ENCODE results near the gene KRT2. TPM values are rescaled to one million over a fixed set of nuclear protein-coding genes. Genes with fewer than 3 reads are reported as not detected.

Gene KRT2
- total RNA-seq, 1 experiment from 2014 or later, result not detected

DNA sequence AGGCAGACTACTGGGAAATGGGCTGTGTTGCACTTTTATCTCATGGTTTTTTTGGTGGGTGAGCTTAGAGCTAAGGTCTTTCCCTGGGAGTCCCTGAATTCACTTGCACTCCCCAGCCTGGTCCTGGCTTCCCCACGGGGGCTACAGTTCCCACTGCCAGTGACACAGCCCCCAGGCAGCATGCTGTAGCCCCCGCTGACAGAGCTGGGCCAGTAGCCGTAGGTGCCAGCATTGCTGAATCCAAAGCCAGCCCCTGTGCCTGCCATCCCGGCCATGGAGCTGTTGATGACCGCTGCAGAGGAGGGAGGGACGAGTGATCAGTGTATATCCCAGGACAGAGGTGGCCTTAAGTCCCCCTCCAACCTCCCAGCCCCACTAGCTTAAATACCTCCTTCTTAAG, 43.9 kb downstream of the KRT2 start (continued):
- TF ChIP-seq KAT7 (CRISPR knock-in tag; IDR thresholded peaks at IDR 0.05; ENCODE audit: borderline replicate concordance) (no peak), FOXJ3 (CRISPR knock-in tag; IDR thresholded peaks at IDR 0.05; ENCODE audit: borderline replicate concordance) (no peak), OVOL2 (CRISPR knock-in tag; IDR thresholded peaks at IDR 0.05; ENCODE audit: borderline replicate concordance) (no peak)
- TF ChIP-seq, protein P1, sequence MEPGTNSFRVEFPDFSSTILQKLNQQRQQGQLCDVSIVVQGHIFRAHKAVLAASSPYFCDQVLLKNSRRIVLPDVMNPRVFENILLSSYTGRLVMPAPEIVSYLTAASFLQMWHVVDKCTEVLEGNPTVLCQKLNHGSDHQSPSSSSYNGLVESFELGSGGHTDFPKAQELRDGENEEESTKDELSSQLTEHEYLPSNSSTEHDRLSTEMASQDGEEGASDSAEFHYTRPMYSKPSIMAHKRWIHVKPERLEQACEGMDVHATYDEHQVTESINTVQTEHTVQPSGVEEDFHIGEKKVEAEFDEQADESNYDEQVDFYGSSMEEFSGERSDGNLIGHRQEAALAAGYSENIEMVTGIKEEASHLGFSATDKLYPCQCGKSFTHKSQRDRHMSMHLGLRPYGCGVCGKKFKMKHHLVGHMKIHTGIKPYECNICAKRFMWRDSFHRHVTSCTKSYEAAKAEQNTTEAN (CRISPR knock-in tag; IDR thresholded peaks at IDR 0.05), result no peak

- Mint-ChIP-seq H3K27me3 (ENCODE audit: low read depth) (peaks cover 10% of the 10 kb centered on the region), H3K4me3 (no peak overlapping the region), H3K4me1 (peaks cover 4% of the 10 kb centered on the region; the same call in 1 of the 2 replicates), H3K9me3 (no peaks in the 10 kb centered on the region), H3K27ac (no peak overlapping the region; the same call in 1 of the 2 replicates), H3K36me3 (no peaks in the 10 kb centered on the region)
- ATAC-seq, result no peak
- ChIA-PET CTCF (no interaction called here), POLR2A (no interaction called here)
- no peak for DNase-seq (ENCODE audit: low spot score)
- TF ChIP-seq PRDM15 (CRISPR knock-in tag; IDR thresholded peaks at IDR 0.05), result no peak
- TF ChIP-seq CTCF (IDR thresholded peaks at IDR 0.05), result no peak
- TF ChIP-seq CREB1 (CRISPR knock-in tag; IDR thresholded peaks at IDR 0.05), result no peak
- no peak for TF ChIP-seq TCF7 (CRISPR knock-in tag; IDR thresholded peaks at IDR 0.05; ENCODE audit: low read depth)
- no peak for TF ChIP-seq CREM (CRISPR knock-in tag; IDR thresholded peaks at IDR 0.05)
- TF ChIP-seq SMAD4 (CRISPR knock-in tag; IDR thresholded peaks at IDR 0.05), result no peak
- TF ChIP-seq ZNF416 (CRISPR knock-in tag; IDR thresholded peaks at IDR 0.05), result no peak
- TF ChIP-seq FOXP1 (CRISPR knock-in tag; IDR thresholded peaks at IDR 0.05; ENCODE audit: borderline replicate concordance), result no peak
- TF ChIP-seq, protein P2, sequence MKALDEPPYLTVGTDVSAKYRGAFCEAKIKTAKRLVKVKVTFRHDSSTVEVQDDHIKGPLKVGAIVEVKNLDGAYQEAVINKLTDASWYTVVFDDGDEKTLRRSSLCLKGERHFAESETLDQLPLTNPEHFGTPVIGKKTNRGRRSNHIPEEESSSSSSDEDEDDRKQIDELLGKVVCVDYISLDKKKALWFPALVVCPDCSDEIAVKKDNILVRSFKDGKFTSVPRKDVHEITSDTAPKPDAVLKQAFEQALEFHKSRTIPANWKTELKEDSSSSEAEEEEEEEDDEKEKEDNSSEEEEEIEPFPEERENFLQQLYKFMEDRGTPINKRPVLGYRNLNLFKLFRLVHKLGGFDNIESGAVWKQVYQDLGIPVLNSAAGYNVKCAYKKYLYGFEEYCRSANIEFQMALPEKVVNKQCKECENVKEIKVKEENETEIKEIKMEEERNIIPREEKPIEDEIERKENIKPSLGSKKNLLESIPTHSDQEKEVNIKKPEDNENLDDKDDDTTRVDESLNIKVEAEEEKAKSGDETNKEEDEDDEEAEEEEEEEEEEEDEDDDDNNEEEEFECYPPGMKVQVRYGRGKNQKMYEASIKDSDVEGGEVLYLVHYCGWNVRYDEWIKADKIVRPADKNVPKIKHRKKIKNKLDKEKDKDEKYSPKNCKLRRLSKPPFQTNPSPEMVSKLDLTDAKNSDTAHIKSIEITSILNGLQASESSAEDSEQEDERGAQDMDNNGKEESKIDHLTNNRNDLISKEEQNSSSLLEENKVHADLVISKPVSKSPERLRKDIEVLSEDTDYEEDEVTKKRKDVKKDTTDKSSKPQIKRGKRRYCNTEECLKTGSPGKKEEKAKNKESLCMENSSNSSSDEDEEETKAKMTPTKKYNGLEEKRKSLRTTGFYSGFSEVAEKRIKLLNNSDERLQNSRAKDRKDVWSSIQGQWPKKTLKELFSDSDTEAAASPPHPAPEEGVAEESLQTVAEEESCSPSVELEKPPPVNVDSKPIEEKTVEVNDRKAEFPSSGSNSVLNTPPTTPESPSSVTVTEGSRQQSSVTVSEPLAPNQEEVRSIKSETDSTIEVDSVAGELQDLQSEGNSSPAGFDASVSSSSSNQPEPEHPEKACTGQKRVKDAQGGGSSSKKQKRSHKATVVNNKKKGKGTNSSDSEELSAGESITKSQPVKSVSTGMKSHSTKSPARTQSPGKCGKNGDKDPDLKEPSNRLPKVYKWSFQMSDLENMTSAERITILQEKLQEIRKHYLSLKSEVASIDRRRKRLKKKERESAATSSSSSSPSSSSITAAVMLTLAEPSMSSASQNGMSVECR (CRISPR knock-in tag; IDR thresholded peaks at IDR 0.05; ENCODE audit: borderline replicate concordance), result no peak
- TF ChIP-seq OVOL2 (CRISPR knock-in tag; IDR thresholded peaks at IDR 0.05; ENCODE audit: borderline replicate concordance), result no peak
- TF ChIP-seq SMAD3 (CRISPR knock-in tag; IDR thresholded peaks at IDR 0.05; ENCODE audit: borderline replicate concordance), result no peak
- TF ChIP-seq RELA (CRISPR knock-in tag; IDR thresholded peaks at IDR 0.05; ENCODE audit: borderline replicate concordance), result no peak
Measured at GRCh38 chr12:52607314-52607713, 44.7 kb downstream of the KRT2 start.
